ENCODE data around the gene ITGAE.
"Not testable (repeated sequence)": the region's sequence is repeated elsewhere in the genome, so short reads cannot be mapped to it uniquely, and the experiment has no call there.

ITGAE gene

DNA sequence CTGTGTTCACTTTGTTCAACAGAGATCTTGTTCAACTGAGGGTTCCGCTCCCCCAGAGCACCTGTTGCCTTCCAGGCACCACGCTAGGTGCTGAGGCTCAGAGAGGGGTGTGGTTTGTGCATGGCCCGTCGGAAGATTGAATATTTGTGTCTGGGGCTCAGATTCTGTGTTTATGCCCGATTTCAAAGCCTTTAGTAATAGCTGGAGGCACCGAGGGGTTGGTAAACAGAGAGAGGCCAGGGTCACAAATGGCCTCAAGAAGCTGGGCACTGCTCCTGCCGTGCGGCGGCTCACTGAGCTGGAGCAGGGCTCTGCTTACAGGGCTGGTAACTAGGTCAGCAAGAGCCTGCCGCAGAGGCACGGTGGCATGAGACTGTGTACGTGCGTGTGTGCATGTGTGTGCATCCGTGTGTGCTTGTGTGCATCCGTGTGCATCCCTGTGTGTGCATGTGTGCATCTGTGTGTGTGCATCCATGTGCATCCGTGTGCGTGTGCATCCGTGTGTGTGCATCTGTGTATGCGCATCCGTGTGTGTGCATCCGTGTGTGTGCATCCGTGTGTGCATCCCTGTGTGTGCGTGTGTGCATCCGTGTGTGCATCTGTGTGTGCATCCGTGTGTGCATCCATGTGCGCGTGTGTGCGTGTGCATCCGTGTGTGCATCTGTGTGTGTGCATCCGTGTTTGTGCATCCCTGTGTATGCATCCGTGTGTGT is 5.4 kb downstream of the ITGAE start:
- no peak for DNase-seq (ENCODE audit: low read depth in 2 of 2)

DNA sequence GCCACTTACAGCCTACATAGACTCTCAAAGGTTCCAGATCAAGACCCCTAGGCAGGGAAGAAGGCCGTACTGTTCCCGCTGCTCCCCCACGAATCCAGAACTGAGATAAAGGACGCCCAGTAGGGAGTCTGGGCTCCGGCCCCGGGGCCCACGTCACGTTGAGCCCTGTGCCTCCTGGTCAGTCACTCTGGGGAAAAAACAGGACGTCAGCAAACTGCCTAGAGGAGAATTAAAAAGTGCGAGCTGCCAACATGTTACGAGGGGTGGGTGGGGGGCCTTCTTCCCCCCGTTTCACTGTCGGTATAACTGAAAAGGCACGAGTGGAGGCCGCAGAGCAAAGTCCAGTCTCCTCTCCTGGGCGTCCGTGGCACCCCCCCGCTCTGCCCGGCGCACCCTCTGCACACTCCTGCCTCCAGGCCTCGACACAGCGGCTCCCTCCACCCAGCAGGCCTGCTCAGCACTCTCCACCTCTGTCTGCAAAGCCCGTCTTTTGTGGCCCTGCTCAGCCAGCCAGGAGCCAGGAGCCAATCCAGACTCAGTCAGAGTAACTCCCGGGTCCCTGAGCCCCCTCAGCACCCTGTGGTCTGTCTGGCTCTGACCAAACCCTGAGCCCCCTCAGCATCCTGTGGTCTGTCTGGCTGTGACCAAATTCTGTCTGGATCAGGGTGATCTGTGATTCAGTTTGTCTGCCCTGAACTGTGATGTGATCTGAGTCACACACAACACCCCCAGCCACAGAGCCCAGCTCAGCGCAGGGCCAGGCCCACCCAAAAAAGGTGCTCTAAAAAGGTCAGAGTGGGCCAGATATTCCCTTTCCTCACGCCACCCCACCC is 6.2 kb downstream of the ITGAE start:
- DNase-seq (ENCODE audit: low read depth in 2 of 2), result no peak

GRCh38 chr17:3794152-3794551 is 6.8 kb downstream of the ITGAE start:
- not testable (repeated sequence) for DNase-seq (ENCODE audit: low read depth in 2 of 2)

- not testable (repeated sequence) for DNase-seq (ENCODE audit: low read depth in 2 of 2)
These were observed 7.7 kb downstream of the ITGAE start for GRCh38 chr17:3793258-3793657.

DNA sequence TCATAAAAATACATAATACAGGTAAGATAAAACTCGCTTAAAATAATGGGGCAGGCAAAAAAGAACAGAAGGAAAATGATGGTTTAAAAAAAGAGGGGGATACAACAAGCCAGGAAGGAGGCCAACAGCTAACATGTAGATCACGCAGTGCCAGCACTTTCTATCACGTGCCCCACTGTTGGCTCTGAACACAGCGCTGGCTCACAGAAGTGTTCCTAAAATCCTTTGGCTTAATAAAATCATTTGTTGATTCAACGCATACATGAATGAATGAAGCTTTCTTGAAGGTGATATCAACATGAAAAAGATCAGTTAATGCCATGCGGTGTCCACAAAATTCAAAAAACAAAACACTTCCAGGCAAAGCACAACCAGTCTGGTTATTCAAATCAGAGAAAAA is 8.5 kb downstream of the ITGAE start:
- no peak for DNase-seq (ENCODE audit: low read depth in 2 of 2)

- no peak for DNase-seq (ENCODE audit: low read depth in 2 of 2)
These were observed 12.8 kb downstream of the ITGAE start for GRCh38 chr17:3788200-3788599.

GRCh38 chr17:3785323-3785722 is 15.7 kb downstream of the ITGAE start:
- DNase-seq (ENCODE audit: low read depth in 2 of 2), result not testable (repeated sequence)

GRCh38 chr17:3782751-3783150 is 18.2 kb downstream of the ITGAE start:
- no peak for DNase-seq (ENCODE audit: low read depth in 2 of 2)

GRCh38 chr17:3780986-3781385 is 20.0 kb downstream of the ITGAE start:
- no peak for DNase-seq (ENCODE audit: low read depth in 2 of 2)

DNA sequence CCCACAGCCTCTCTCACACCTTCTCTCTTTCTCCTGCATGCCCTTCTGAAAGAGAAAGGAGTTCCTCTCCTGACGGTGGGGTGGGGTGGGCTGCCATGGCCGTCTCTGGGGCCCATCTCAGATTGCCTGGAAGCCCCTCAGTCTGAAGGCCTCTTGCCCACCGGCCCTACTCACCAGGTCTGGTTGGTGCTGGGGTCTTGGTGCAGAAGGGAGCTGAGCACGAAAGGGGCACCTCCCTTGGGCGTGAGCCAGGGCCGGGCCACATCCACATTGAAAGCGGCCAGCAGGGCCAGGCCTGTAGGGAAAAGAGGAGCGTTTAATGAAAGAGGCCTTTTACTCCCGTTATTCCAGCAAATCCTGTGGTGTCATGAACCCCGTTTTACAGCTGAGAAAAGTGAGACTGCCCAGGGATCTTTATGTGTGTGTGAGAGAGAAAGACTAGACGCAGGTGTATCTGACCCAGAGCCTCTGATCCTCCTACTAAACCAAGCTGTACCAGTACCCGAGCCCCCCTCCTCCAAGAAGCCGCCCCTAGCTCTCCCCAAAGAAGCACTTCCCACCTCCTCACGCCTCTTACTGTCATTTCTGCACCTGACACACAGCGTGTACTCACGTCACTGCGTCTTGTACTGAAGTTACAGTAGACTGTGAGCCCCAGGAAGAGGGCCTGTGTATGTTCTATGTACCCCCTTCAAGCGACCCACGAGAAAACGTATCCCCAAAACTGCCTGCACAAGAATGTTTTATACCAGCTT is 23.4 kb downstream of the ITGAE start:
- no peak for DNase-seq (ENCODE audit: low read depth in 2 of 2)

GRCh38 chr17:3773966-3774365 is 27.0 kb downstream of the ITGAE start:
- no peak for DNase-seq (ENCODE audit: low read depth in 2 of 2)

- no peak for DNase-seq (ENCODE audit: low read depth in 2 of 2)
These were observed 27.5 kb downstream of the ITGAE start for GRCh38 chr17:3773511-3773910.

- no peak for DNase-seq (ENCODE audit: low read depth in 2 of 2)
These were observed 28.2 kb downstream of the ITGAE start for GRCh38 chr17:3772764-3773163.

GRCh38 chr17:3771140-3771539 is 29.8 kb downstream of the ITGAE start:
- no peak for DNase-seq (ENCODE audit: low read depth in 2 of 2)

GRCh38 chr17:3770466-3770865 is 30.5 kb downstream of the ITGAE start:
- no peak for DNase-seq (ENCODE audit: low read depth in 2 of 2)

DNA sequence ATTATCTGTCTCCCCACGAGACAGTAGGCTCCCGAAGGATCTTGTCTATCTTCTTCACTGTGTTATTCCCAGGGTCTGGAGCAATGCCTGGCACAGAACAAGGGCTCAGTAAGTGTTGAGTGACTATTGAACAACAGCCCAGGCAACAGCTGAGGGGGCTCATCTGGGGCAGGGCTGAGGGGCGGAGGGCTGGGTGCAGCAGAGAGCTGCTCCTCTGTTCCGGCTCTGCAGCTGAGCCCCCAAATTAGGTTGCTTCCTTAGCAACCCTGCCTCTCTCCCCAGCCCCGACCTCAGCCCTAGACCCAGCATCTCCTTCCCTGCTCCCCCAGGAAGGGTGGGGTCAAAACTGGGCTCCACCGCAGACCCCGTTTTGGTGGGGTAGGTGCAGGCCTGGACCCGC is 32.2 kb downstream of the ITGAE start:
- DNase-seq (ENCODE audit: low read depth in 2 of 2), result no peak

DNA sequence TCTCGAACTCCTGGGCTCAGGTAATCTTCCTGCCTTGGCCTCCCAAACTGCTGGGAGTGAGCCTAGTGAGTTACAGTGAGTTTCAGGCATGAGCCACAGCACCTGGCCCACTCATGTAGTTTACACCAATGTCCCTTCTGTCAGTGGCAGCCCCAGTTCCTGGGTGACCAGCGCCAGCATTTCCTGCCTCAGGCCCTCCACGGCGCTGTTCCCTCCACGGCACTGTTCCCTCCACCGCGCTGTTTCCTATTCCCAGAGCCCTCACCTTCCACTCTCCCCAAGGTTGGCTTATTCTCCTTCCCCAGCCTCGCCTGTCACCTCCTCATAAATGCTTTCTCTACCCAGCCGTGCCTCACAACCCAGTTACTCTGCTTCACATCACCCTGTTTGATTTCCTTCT is 32.6 kb downstream of the ITGAE start:
- no peak for DNase-seq (ENCODE audit: low read depth in 2 of 2)

GRCh38 chr17:3766779-3767178 is 34.2 kb downstream of the ITGAE start:
- no peak for DNase-seq (ENCODE audit: low read depth in 2 of 2)

- no peak for DNase-seq (ENCODE audit: low read depth in 2 of 2)
These were observed 35.0 kb downstream of the ITGAE start for GRCh38 chr17:3765981-3766380.

GRCh38 chr17:3763777-3764170 is 37.2 kb downstream of the ITGAE start:
- no peak for DNase-seq (ENCODE audit: low read depth in 2 of 2)

GRCh38 chr17:3762922-3763776 is 37.8 kb downstream of the ITGAE start:
- DNase-seq (ENCODE audit: low read depth in 2 of 2), result no peak
